Measurements from ENCODE around the gene ZNF454. TPM values are rescaled to one million over a fixed set of nuclear protein-coding genes. Genes with fewer than 3 reads are reported as not detected.

The ZNF454 gene
- total RNA-seq, 1 donor from 2014 or later: 2.8 TPM

GRCh38 chr5:178931846-178932760 is 8.9 kb upstream of the ZNF454 start:
- Histone ChIP-seq H3K27ac (no peak overlapping the region), H3K36me3 (peaks cover 28 to 64% of the 10 kb centered on the region in 2 donors), H3K27me3 (no peaks in the 10 kb centered on the region), H3K9me3 (peaks cover 98 to 100% of the 10 kb centered on the region in 2 donors), H3K4me1 (no peaks in the 10 kb centered on the region), H3K4me3 (no peak overlapping the region)
- intact Hi-C loops (cut with DNase I): no loop called here
- no peak for DNase-seq (ENCODE audit: low spot score in 2 of 2)
- no peak for TF ChIP-seq CTCF (IDR thresholded peaks at IDR 0.05)

GRCh38 chr5:178941361-178941760 is 363 bp downstream of the ZNF454 start:
- peaks cover 0 to 4% of the 10 kb centered on the region in 2 donors for H3K4me1 ChIP-seq
- DNase-seq (ENCODE audit: low spot score in 2 of 2): no peak
- TF ChIP-seq CTCF (IDR thresholded peaks at IDR 0.05): no peak
- peak overlapping the region; percentile 62 to 74 for H3K4me3 ChIP-seq
- H3K27me3 ChIP-seq: no peaks in the 10 kb centered on the region
- peaks cover 0 to 8% of the 10 kb centered on the region in 2 donors for H3K36me3 ChIP-seq
- intact Hi-C loops (cut with DNase I): loop anchor here (2.0 to 10.0 kb wide), 3 partner anchors 83 to 123 kb away; partner anchors contain the start of genes ZNF354B and ZNF354C
- peaks cover 30 to 49% of the 10 kb centered on the region in 2 donors for H3K9me3 ChIP-seq
- peak overlapping the region; percentile 41 to 73 for H3K27ac ChIP-seq

GRCh38 chr5:178965465-178966055 is 24.6 kb downstream of the ZNF454 start:
- no peak for DNase-seq (ENCODE audit: low spot score in 2 of 2)
- H3K9me3 ChIP-seq: peaks cover 57 to 100% of the 10 kb centered on the region in 2 donors
- no peaks in the 10 kb centered on the region for H3K27me3 ChIP-seq
- no peak overlapping the region for H3K27ac ChIP-seq
- H3K36me3 ChIP-seq: peaks cover 12 to 47% of the 10 kb centered on the region in 2 donors
- H3K4me1 ChIP-seq: no peaks in the 10 kb centered on the region
- H3K4me3 ChIP-seq: no peak overlapping the region
- no peak for TF ChIP-seq CTCF (IDR thresholded peaks at IDR 0.05)
- intact Hi-C loops (cut with DNase I): no loop called here

GRCh38 chr5:178981381-178981780 is 40.4 kb downstream of the ZNF454 start:
- no peak overlapping the region for H3K4me3 ChIP-seq
- H3K27ac ChIP-seq: no peak overlapping the region
- H3K27me3 ChIP-seq: no peaks in the 10 kb centered on the region
- H3K9me3 ChIP-seq: peaks cover 57 to 95% of the 10 kb centered on the region in 2 donors
- TF ChIP-seq CTCF (IDR thresholded peaks at IDR 0.05): no peak
- intact Hi-C loops (cut with DNase I): no loop called here
- H3K4me1 ChIP-seq: no peaks in the 10 kb centered on the region
- peaks cover 0 to 15% of the 10 kb centered on the region in 2 donors for H3K36me3 ChIP-seq
- DNase-seq (ENCODE audit: low spot score in 2 of 2): no peak

- no peak overlapping the region for H3K4me3 ChIP-seq
- H3K27me3 ChIP-seq: no peaks in the 10 kb centered on the region
- TF ChIP-seq CTCF (IDR thresholded peaks at IDR 0.05): no peak
- no peaks in the 10 kb centered on the region for H3K4me1 ChIP-seq
- H3K27ac ChIP-seq: no peak overlapping the region
- intact Hi-C loops (cut with DNase I): no loop called here
- no peak for DNase-seq (ENCODE audit: low spot score in 2 of 2)
- peaks cover 0 to 5% of the 10 kb centered on the region in 2 donors for H3K36me3 ChIP-seq
- H3K9me3 ChIP-seq: peaks cover 54 to 93% of the 10 kb centered on the region in 2 donors
Observed at GRCh38 chr5:178982941-178983340, 41.9 kb downstream of the ZNF454 start.

Measured in ascending aorta (tissue), 2 donors.